ENCODE results near the gene BRMS1. TPM values are rescaled to one million over a fixed set of nuclear protein-coding genes. Genes with fewer than 3 reads are reported as not detected.

The BRMS1 gene
- total and polyA plus RNA-seq, 4 donors = 12.0 to 24.0 (median 20.3) TPM

DNA sequence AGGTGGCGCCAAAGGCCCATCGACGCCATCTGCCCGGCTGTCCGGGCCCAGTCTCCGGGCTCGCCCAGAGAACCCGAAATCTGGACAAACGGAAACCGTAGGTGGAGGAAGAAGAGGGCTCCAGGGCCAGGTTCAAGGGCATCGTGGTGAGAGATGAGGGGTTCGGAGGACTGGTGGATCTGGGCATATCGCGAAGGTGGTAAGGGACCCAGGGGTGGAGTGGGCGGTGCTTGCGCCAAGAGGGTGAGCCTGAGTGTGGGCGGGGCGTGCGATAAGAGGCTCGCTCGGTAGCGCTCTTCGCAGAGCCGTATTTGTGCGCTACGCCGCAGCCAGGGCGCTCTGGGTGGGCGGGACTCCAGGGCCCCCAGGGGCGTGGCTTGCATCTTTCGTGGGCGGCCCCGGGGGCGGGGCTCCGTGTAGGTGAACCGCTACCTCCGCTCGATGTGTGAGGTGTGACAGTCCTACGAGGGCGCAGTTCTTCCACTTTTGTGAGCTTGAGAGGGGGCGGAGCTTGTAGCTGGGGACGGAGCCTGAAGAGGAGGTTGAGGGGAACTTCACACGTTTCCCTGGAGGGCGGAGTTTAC is 32.8 kb downstream of the BRMS1 start:
- under 1% methylated on average over 44 of the region's 44 CpGs for WGBS
- peak overlapping the region; percentile 79 to 86 for H3K27ac ChIP-seq (ENCODE audit: low read depth in 1 of 2, low read length in 2 of 2)
- H3K27me3 ChIP-seq (ENCODE audit: control insufficient read depth in 4 of 4, insufficient read depth in 4 of 4, low read length in 3 of 4) = no peaks in the 10 kb centered on the region
- peaks cover 0 to 12% (median 5%) of the 10 kb centered on the region in 4 donors for H3K4me1 ChIP-seq (ENCODE audit: control insufficient read depth in 4 of 4, insufficient read depth in 4 of 4, low read length in 3 of 4)
- H3K36me3 ChIP-seq (ENCODE audit: control insufficient read depth in 4 of 4, insufficient read depth in 3 of 4, low read depth in 1 of 4, low read length in 3 of 4) = no peaks in the 10 kb centered on the region
- peak overlapping the region; percentile 44 to 63 (median 57) for H3K4me3 ChIP-seq (ENCODE audit: low read depth in 1 of 3, low read length in 3 of 3)
- no peaks in the 10 kb centered on the region for H3K9me3 ChIP-seq (ENCODE audit: control insufficient read depth in 4 of 4, low read length in 3 of 4)
- no peak for TF ChIP-seq EGR1 (IDR thresholded peaks at IDR 0.05; ENCODE audit: low read depth in 2 of 2)
- TF ChIP-seq, protein P1, sequence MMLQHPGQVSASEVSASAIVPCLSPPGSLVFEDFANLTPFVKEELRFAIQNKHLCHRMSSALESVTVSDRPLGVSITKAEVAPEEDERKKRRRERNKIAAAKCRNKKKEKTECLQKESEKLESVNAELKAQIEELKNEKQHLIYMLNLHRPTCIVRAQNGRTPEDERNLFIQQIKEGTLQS (IDR thresholded peaks at IDR 0.05) = no peak
- no peak for TF ChIP-seq RXRA (IDR thresholded peaks at IDR 0.05)
- TF ChIP-seq HNF4G (IDR thresholded peaks at IDR 0.05) = no peak
- peak; percentile 56 for TF ChIP-seq YY1 (IDR thresholded peaks at IDR 0.05)
- no peak for TF ChIP-seq GABPA (IDR thresholded peaks at IDR 0.05 in 1 of 2, conservative IDR thresholded peaks at IDR 0.05 in 1 of 2)
- TF ChIP-seq, protein P2, sequence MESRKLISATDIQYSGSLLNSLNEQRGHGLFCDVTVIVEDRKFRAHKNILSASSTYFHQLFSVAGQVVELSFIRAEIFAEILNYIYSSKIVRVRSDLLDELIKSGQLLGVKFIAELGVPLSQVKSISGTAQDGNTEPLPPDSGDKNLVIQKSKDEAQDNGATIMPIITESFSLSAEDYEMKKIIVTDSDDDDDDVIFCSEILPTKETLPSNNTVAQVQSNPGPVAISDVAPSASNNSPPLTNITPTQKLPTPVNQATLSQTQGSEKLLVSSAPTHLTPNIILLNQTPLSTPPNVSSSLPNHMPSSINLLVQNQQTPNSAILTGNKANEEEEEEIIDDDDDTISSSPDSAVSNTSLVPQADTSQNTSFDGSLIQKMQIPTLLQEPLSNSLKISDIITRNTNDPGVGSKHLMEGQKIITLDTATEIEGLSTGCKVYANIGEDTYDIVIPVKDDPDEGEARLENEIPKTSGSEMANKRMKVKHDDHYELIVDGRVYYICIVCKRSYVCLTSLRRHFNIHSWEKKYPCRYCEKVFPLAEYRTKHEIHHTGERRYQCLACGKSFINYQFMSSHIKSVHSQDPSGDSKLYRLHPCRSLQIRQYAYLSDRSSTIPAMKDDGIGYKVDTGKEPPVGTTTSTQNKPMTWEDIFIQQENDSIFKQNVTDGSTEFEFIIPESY (IDR thresholded peaks at IDR 0.05) = no peak
- no peak for TF ChIP-seq JUND (IDR thresholded peaks at IDR 0.05)
- TF ChIP-seq HNF4A (conservative IDR thresholded peaks at IDR 0.05) = no peak
- TF ChIP-seq TAF1 (conservative IDR thresholded peaks at IDR 0.05) = peak; percentile 26
- TF ChIP-seq FOXA1 (IDR thresholded peaks at IDR 0.05) = no peak
- no peak for TF ChIP-seq NR2F2 (IDR thresholded peaks at IDR 0.05)
- TF ChIP-seq, protein P3, sequence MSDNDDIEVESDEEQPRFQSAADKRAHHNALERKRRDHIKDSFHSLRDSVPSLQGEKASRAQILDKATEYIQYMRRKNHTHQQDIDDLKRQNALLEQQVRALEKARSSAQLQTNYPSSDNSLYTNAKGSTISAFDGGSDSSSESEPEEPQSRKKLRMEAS (IDR thresholded peaks at IDR 0.05) = peak; percentile 50
- TF ChIP-seq, protein P4, sequence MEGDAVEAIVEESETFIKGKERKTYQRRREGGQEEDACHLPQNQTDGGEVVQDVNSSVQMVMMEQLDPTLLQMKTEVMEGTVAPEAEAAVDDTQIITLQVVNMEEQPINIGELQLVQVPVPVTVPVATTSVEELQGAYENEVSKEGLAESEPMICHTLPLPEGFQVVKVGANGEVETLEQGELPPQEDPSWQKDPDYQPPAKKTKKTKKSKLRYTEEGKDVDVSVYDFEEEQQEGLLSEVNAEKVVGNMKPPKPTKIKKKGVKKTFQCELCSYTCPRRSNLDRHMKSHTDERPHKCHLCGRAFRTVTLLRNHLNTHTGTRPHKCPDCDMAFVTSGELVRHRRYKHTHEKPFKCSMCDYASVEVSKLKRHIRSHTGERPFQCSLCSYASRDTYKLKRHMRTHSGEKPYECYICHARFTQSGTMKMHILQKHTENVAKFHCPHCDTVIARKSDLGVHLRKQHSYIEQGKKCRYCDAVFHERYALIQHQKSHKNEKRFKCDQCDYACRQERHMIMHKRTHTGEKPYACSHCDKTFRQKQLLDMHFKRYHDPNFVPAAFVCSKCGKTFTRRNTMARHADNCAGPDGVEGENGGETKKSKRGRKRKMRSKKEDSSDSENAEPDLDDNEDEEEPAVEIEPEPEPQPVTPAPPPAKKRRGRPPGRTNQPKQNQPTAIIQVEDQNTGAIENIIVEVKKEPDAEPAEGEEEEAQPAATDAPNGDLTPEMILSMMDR (IDR thresholded peaks at IDR 0.05; ENCODE audit: low read depth, low read length, missing input control) = peak; percentile 95
- peak; percentile 96 to 97 for TF ChIP-seq RAD21 (IDR thresholded peaks at IDR 0.05)
- TF ChIP-seq, protein P5, sequence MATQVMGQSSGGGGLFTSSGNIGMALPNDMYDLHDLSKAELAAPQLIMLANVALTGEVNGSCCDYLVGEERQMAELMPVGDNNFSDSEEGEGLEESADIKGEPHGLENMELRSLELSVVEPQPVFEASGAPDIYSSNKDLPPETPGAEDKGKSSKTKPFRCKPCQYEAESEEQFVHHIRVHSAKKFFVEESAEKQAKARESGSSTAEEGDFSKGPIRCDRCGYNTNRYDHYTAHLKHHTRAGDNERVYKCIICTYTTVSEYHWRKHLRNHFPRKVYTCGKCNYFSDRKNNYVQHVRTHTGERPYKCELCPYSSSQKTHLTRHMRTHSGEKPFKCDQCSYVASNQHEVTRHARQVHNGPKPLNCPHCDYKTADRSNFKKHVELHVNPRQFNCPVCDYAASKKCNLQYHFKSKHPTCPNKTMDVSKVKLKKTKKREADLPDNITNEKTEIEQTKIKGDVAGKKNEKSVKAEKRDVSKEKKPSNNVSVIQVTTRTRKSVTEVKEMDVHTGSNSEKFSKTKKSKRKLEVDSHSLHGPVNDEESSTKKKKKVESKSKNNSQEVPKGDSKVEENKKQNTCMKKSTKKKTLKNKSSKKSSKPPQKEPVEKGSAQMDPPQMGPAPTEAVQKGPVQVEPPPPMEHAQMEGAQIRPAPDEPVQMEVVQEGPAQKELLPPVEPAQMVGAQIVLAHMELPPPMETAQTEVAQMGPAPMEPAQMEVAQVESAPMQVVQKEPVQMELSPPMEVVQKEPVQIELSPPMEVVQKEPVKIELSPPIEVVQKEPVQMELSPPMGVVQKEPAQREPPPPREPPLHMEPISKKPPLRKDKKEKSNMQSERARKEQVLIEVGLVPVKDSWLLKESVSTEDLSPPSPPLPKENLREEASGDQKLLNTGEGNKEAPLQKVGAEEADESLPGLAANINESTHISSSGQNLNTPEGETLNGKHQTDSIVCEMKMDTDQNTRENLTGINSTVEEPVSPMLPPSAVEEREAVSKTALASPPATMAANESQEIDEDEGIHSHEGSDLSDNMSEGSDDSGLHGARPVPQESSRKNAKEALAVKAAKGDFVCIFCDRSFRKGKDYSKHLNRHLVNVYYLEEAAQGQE (IDR thresholded peaks at IDR 0.05) = peak; percentile 64
- TF ChIP-seq FOXA2 (IDR thresholded peaks at IDR 0.05) = no peak
- TF ChIP-seq SP1 (IDR thresholded peaks at IDR 0.05) = peak; percentile 77
- peak; percentile 93 for DNase-seq (ENCODE audit: low spot score)
- peak overlapping the region in 1 of 2 donors; percentile 26 for H3K9ac ChIP-seq (ENCODE audit: low read depth in 1 of 2, low read length in 2 of 2)
